Fibroblast of villous mesenchyme (primary cell): ENCODE data around the gene USP35. TPM values are rescaled to one million over a fixed set of nuclear protein-coding genes. Genes with fewer than 3 reads are reported as not detected.

Source experiments
- DNase-seq: peaks from one replicate; pipeline ENCODE4 v3.0.0-alpha.2; 2010; ENCODE audit warnings: low read depth
- H3K4me3 ChIP-seq: 2 replicates; pipeline ENCODE4 v1.5.1; 2011; ENCODE audit warnings: low read depth, mild to moderate bottlenecking, low read length
- CTCF ChIP-seq: IDR thresholded peaks from 2 replicates; pipeline ENCODE4 v1.5.1; 2012; ENCODE audit warnings: low read depth, mild to moderate bottlenecking, low read length; ENCODE audit not compliant: insufficient read depth
- total RNA-seq: library from RNA; depleted of rRNA; stranded (reverse); fragments of >200 nt; gene quantifications from 2 replicates; pipeline ENCODE4 v1.2.3, GENCODE V29; 2012

The USP35 gene
- total RNA-seq, 1 donor, result 10.8 TPM

DNA sequence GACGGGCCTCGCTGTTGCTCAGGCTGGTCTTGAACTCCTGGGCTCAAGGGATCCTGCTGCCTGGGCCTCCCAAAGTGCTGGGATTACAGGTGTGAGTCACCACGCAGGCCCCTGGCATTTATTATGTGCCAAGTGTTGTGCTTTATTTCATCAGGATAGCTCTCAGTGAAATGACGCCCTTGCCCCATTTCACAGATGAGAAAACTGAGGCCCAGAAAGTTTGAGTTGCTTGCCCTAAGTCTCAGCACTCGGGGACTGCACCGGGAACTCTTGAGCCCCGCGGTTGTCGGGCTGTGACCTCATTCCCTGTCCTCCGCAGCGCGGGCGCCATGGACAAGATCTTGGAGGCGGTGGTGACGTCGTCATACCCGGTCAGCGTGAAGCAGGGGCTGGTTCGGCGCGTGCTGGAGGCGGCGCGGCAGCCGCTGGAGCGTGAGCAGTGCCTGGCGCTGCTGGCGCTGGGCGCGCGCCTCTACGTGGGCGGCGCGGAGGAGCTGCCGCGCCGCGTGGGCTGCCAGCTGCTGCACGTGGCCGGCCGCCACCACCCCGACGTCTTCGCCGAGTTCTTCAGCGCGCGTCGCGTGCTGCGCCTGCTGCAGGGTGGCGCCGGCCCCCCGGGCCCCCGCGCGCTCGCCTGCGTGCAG, 7.3 kb downstream of the USP35 start:
- TF ChIP-seq CTCF, result no peak
- no peak for DNase-seq
- no peak overlapping the region for H3K4me3 ChIP-seq

GRCh38 chr11:78196661-78197091, 8.0 kb downstream of the USP35 start:
- TF ChIP-seq CTCF, result no peak
- no peak overlapping the region for H3K4me3 ChIP-seq
- DNase-seq, result no peak

DNA sequence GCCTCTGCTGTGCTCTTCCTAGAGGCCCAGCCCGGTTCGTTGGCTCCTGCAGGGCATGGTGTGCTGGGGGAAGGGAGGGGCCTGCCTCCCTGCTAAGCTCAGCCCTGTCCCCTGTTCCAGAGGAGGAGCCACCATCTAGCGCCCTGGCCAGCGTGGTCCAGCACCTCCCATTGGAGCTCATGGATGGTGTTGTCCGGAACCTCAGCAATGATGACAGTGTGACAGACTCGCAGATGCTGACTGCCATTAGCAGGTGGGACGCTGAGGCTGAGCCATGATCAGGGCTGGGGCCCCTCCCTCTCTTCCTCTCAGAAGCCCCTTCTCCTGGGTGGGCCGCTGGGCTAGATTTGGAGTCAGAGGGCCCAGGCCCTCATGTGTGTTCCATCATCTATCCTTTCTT, 9.1 kb downstream of the USP35 start:
- no peak for DNase-seq
- no peak overlapping the region for H3K4me3 ChIP-seq
- no peak for TF ChIP-seq CTCF

GRCh38 chr11:78199015-78199652, 10.4 kb downstream of the USP35 start:
- no peak for DNase-seq
- no peak overlapping the region for H3K4me3 ChIP-seq
- no peak for TF ChIP-seq CTCF

DNA sequence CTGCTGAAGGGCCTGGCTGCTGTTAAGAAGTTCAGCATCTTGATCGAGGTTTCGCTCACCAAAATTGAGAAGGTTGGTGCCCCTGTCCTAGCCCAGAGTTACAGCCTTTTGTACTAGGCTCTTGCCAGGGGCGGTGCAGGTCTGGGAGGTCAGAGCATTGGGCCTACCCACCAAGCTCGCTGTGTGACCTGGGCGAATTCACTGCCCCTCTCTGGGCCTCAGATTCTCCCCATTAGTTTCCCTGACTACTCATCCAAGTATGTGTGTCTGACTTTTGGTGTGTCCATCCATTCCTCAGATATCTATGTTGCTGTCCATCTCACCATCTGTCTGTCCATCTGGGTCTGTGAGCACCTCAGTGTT, 10.9 kb downstream of the USP35 start:
- no peak for TF ChIP-seq CTCF
- no peak overlapping the region for H3K4me3 ChIP-seq
- no peak for DNase-seq

DNA sequence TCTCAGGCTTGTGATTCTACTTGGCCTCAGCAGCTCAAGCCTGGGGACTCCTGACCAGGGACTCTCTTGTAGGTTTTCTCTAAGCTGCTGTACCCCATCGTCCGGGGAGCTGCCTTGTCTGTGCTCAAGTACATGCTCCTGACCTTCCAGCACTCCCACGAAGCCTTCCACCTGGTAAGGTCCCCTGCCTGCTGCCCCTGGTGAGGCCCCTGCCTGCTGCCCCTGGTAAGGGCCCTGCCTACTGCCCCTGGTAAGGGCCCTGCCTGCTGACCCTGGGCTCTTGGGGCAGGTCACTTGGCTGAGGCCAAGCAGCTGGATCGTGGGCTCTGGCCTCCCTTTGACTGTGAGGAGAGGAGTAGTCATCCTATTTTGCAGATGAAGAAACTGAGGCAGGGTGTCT, 11.3 kb downstream of the USP35 start:
- no peak for DNase-seq
- no peak for TF ChIP-seq CTCF

DNA sequence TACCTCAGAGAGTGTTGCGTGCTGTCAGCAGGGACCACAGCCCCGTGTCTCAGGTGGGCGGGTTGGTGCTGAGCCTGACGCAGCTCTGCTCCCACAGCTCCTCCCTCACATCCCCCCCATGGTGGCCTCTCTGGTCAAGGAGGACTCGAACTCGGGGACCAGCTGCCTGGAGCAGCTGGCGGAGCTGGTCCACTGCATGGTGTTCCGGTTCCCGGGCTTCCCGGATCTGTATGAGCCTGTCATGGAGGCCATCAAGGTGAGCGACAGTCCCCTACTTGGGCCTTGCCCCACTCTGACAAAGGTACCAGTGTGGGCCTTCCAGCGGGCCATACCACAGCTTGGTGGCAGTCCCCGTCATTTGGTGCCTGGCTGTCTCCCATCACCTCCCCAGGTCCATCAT, 11.8 kb downstream of the USP35 start:
- no peak for TF ChIP-seq CTCF

More for the DNA sequence above, 11.3 kb downstream of the USP35 start:
- no peak overlapping the region for H3K4me3 ChIP-seq

More for the DNA sequence above, 11.8 kb downstream of the USP35 start:
- DNase-seq, result no peak
- no peak overlapping the region for H3K4me3 ChIP-seq
